Measurements from ENCODE around the gene NKD2. TPM values are rescaled to one million over a fixed set of nuclear protein-coding genes. Genes with fewer than 3 reads are reported as not detected.

The NKD2 gene
- total RNA-seq, 1 experiment from 2014 or later, result 12.8 TPM

GRCh38 chr5:1075555-1075881 is 66.9 kb downstream of the NKD2 start:
- no peaks in the 10 kb centered on the region; the same call in none of the 2 replicates for H3K36me3 Mint-ChIP-seq
- DNase-seq (ENCODE audit: low spot score) (no peak), ATAC-seq (no peak)
- ChIA-PET CTCF (interaction anchor here (0.8 to 1.1 kb wide), 2 partner anchors 92 to 152 kb away, joined by 3 to 4 read pairs; no protein-coding TSS in a partner anchor), POLR2A (no interaction called here)
- TF ChIP-seq NR1H2 (CRISPR knock-in tag; IDR thresholded peaks at IDR 0.05), result no peak
- no peak for TF ChIP-seq ZBTB21 (CRISPR knock-in tag; IDR thresholded peaks at IDR 0.05; ENCODE audit: borderline replicate concordance)
- no peak for TF ChIP-seq IRF1 (CRISPR knock-in tag; IDR thresholded peaks at IDR 0.05)
- TF ChIP-seq ZNF219 (CRISPR knock-in tag; IDR thresholded peaks at IDR 0.05; ENCODE audit: borderline replicate concordance), result no peak
- H3K4me3 Mint-ChIP-seq, result no peak overlapping the region
- H3K9me3 Mint-ChIP-seq, result no peaks in the 10 kb centered on the region
- no peaks in the 10 kb centered on the region for H3K27me3 Mint-ChIP-seq (ENCODE audit: low read depth)
- no peaks in the 10 kb centered on the region for H3K4me1 Mint-ChIP-seq
- H3K27ac Mint-ChIP-seq, result no peak overlapping the region

- DNase-seq (ENCODE audit: low spot score) (no peak), ATAC-seq (no peak)
- no peak for TF ChIP-seq ATF3 (CRISPR knock-in tag; conservative IDR thresholded peaks at IDR 0.05)
- no peak for TF ChIP-seq ZNF219 (CRISPR knock-in tag; IDR thresholded peaks at IDR 0.05; ENCODE audit: borderline replicate concordance)
- TF ChIP-seq, protein P1, sequence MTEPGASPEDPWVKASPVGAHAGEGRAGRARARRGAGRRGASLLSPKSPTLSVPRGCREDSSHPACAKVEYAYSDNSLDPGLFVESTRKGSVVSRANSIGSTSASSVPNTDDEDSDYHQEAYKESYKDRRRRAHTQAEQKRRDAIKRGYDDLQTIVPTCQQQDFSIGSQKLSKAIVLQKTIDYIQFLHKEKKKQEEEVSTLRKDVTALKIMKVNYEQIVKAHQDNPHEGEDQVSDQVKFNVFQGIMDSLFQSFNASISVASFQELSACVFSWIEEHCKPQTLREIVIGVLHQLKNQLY (CRISPR knock-in tag; IDR thresholded peaks at IDR 0.05), result no peak
- Mint-ChIP-seq H3K27me3 (ENCODE audit: low read depth) (no peaks in the 10 kb centered on the region), H3K4me3 (no peak overlapping the region), H3K27ac (no peak overlapping the region), H3K36me3 (peaks cover 3% of the 10 kb centered on the region), H3K4me1 (no peaks in the 10 kb centered on the region), H3K9me3 (no peaks in the 10 kb centered on the region)
- ChIA-PET POLR2A (no interaction called here), CTCF (interaction anchor here (0.8 kb wide), 1 partner anchor 92 kb away, joined by 4 read pairs; no protein-coding TSS in a partner anchor)
Observed at GRCh38 chr5:1075931-1076330, 67.3 kb downstream of the NKD2 start.

- H3K9me3 Mint-ChIP-seq, result no peaks in the 10 kb centered on the region
- TF ChIP-seq SMAD4 (CRISPR knock-in tag; IDR thresholded peaks at IDR 0.05) (no peak), ZNF219 (CRISPR knock-in tag; IDR thresholded peaks at IDR 0.05; ENCODE audit: borderline replicate concordance) (no peak), E2F1 (CRISPR knock-in tag; IDR thresholded peaks at IDR 0.05) (no peak), GABPB1 (CRISPR knock-in tag; IDR thresholded peaks at IDR 0.05) (no peak), ZNF396 (CRISPR knock-in tag; IDR thresholded peaks at IDR 0.05; ENCODE audit: borderline replicate concordance) (no peak), SOX15 (CRISPR knock-in tag; IDR thresholded peaks at IDR 0.05) (no peak), ESRRA (CRISPR knock-in tag; IDR thresholded peaks at IDR 0.05; ENCODE audit: borderline replicate concordance) (no peak), TCF7 (CRISPR knock-in tag; IDR thresholded peaks at IDR 0.05; ENCODE audit: low read depth) (no peak)
- TF ChIP-seq, protein P2, sequence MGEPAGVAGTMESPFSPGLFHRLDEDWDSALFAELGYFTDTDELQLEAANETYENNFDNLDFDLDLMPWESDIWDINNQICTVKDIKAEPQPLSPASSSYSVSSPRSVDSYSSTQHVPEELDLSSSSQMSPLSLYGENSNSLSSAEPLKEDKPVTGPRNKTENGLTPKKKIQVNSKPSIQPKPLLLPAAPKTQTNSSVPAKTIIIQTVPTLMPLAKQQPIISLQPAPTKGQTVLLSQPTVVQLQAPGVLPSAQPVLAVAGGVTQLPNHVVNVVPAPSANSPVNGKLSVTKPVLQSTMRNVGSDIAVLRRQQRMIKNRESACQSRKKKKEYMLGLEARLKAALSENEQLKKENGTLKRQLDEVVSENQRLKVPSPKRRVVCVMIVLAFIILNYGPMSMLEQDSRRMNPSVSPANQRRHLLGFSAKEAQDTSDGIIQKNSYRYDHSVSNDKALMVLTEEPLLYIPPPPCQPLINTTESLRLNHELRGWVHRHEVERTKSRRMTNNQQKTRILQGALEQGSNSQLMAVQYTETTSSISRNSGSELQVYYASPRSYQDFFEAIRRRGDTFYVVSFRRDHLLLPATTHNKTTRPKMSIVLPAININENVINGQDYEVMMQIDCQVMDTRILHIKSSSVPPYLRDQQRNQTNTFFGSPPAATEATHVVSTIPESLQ (CRISPR knock-in tag; IDR thresholded peaks at IDR 0.05), result no peak
- H3K36me3 Mint-ChIP-seq, result peaks cover 7% of the 10 kb centered on the region
- ChIA-PET POLR2A (no interaction called here), CTCF (interaction anchor here (0.8 kb wide), 1 partner anchor 91 kb away, joined by 4 read pairs; no protein-coding TSS in a partner anchor)
- DNase-seq (ENCODE audit: low spot score) (no peak), ATAC-seq (no peak)
- no peaks in the 10 kb centered on the region for H3K27me3 Mint-ChIP-seq (ENCODE audit: low read depth)
- H3K4me3 Mint-ChIP-seq, result no peak overlapping the region
- H3K27ac Mint-ChIP-seq, result 0 out of 2 replicates have a peak overlapping the region, but pooled peaks have one; percentile 36
- no peaks in the 10 kb centered on the region for H3K4me1 Mint-ChIP-seq
Observed at GRCh38 chr5:1076406-1076805, 67.8 kb downstream of the NKD2 start.

GRCh38 chr5:1077026-1077425 is 68.4 kb downstream of the NKD2 start:
- Mint-ChIP-seq H3K4me3 (no peak overlapping the region), H3K9me3 (no peaks in the 10 kb centered on the region), H3K36me3 (peaks cover 8% of the 10 kb centered on the region), H3K27me3 (ENCODE audit: low read depth) (no peaks in the 10 kb centered on the region), H3K4me1 (no peaks in the 10 kb centered on the region), H3K27ac (no peak overlapping the region)
- no peak for DNase-seq (ENCODE audit: low spot score)
- no peak for ATAC-seq
- CTCF ChIA-PET, result no interaction called here
- POLR2A ChIA-PET, result no interaction called here
- TF ChIP-seq ZNF423 (CRISPR knock-in tag; IDR thresholded peaks at IDR 0.05) (no peak), ZBTB43 (CRISPR knock-in tag; IDR thresholded peaks at IDR 0.05) (no peak), EMX1 (CRISPR knock-in tag; IDR thresholded peaks at IDR 0.05) (no peak), TEAD4 (CRISPR knock-in tag; IDR thresholded peaks at IDR 0.05) (no peak)
- TF ChIP-seq, protein P3, sequence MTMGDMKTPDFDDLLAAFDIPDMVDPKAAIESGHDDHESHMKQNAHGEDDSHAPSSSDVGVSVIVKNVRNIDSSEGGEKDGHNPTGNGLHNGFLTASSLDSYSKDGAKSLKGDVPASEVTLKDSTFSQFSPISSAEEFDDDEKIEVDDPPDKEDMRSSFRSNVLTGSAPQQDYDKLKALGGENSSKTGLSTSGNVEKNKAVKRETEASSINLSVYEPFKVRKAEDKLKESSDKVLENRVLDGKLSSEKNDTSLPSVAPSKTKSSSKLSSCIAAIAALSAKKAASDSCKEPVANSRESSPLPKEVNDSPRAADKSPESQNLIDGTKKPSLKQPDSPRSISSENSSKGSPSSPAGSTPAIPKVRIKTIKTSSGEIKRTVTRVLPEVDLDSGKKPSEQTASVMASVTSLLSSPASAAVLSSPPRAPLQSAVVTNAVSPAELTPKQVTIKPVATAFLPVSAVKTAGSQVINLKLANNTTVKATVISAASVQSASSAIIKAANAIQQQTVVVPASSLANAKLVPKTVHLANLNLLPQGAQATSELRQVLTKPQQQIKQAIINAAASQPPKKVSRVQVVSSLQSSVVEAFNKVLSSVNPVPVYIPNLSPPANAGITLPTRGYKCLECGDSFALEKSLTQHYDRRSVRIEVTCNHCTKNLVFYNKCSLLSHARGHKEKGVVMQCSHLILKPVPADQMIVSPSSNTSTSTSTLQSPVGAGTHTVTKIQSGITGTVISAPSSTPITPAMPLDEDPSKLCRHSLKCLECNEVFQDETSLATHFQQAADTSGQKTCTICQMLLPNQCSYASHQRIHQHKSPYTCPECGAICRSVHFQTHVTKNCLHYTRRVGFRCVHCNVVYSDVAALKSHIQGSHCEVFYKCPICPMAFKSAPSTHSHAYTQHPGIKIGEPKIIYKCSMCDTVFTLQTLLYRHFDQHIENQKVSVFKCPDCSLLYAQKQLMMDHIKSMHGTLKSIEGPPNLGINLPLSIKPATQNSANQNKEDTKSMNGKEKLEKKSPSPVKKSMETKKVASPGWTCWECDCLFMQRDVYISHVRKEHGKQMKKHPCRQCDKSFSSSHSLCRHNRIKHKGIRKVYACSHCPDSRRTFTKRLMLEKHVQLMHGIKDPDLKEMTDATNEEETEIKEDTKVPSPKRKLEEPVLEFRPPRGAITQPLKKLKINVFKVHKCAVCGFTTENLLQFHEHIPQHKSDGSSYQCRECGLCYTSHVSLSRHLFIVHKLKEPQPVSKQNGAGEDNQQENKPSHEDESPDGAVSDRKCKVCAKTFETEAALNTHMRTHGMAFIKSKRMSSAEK (CRISPR knock-in tag; IDR thresholded peaks at IDR 0.05; ENCODE audit: borderline replicate concordance), result no peak

Data from WTC11 (cell line).